GM06990 (cell line): ENCODE results near the gene RIT2.

ENCODE experiments used
- DNase-seq: peaks from one replicate; pipeline ENCODE4 v3.0.0-alpha.2; 2011; ENCODE audit not compliant: insufficient read length; ENCODE audit errors: extremely low read depth
- H3K27me3 ChIP-seq: replicated peaks from 2 replicates; pipeline ENCODE4 v1.6.0; 2011; ENCODE audit warnings: low read length; ENCODE audit not compliant: control insufficient read depth, insufficient read depth
- H3K36me3 ChIP-seq: 2 replicates; pipeline ENCODE4 v1.5.1; 2011; ENCODE audit warnings: low read length; ENCODE audit not compliant: control insufficient read depth, insufficient read depth
- H3K4me3 ChIP-seq: replicated peaks from 2 replicates; pipeline ENCODE4 v1.5.1; 2011; ENCODE audit warnings: low read depth, mild to moderate bottlenecking, control low read depth, low read length
- CTCF ChIP-seq: IDR thresholded peaks from 2 replicates; pipeline ENCODE4 v1.5.1; 2011; ENCODE audit warnings: low read length, control low read depth, mild to moderate bottlenecking, inconsistent platforms; ENCODE audit not compliant: insufficient read depth, poor library complexity, severe bottlenecking

RIT2 gene

GRCh38 chr18:42706029-42706608, 409.4 kb downstream of the RIT2 start:
- Histone ChIP-seq H3K27me3 (no peaks in the 10 kb centered on the region), H3K36me3 (no peaks in the 10 kb centered on the region), H3K4me3 (no peak overlapping the region)
- TF ChIP-seq CTCF, result no peak
- DNase-seq, result no peak
